Measurements from ENCODE around the gene RAD23A. TPM values are rescaled to one million over a fixed set of nuclear protein-coding genes. Genes with fewer than 3 reads are reported as not detected.

The RAD23A gene
- total RNA-seq, 2 experiments from 2014 or later = 90.0 to 92.7 TPM

GRCh38 chr19:12987781-12988180 lies 42.1 kb downstream of the RAD23A start:
- Mint-ChIP-seq H3K4me3 (no peak overlapping the region), H3K9me3 (no peaks in the 10 kb centered on the region), H3K27ac (no peak overlapping the region), H3K4me1 (ENCODE audit: low read depth) (no peaks in the 10 kb centered on the region), H3K36me3 (ENCODE audit: low read depth) (no peaks in the 10 kb centered on the region), H3K27me3 (peaks cover 5% of the 10 kb centered on the region)
- TF ChIP-seq CTCF (IDR thresholded peaks at IDR 0.05) = no peak
- ATAC-seq (ENCODE audit: poor library complexity) (no peak), DNase-seq (no peak)
- Histone ChIP-seq H3K27ac (ENCODE audit: low read depth in 1 of 2, low read length in 2 of 2) (no peak overlapping the region), H3K9me3 (ENCODE audit: control insufficient read depth in 1 of 2, insufficient read depth in 1 of 2, low read length in 2 of 2) (peaks cover 0 to 5% of the 10 kb centered on the region in 2 experiments), H3K36me3 (ENCODE audit: insufficient read depth, low read length) (no peaks in the 10 kb centered on the region), H3K4me3 (ENCODE audit: low read length) (no peak overlapping the region), H3K4me1 (ENCODE audit: insufficient read depth, low read length) (peaks cover 13% of the 10 kb centered on the region), H3K27me3 (ENCODE audit: control insufficient read depth in 1 of 2, insufficient read depth in 2 of 2, low read length in 2 of 2) (peaks cover 0 to 2% of the 10 kb centered on the region in 2 experiments)
- ChIA-PET POLR2A (no interaction called here), CTCF (no interaction called here)
- intact Hi-C loops (cut with DNase I, micrococcal nuclease) = loop anchor here (5.0 to 10.0 kb wide), 2 partner anchors 45 to 47 kb away; no protein-coding TSS in a partner anchor

- no peak for DNase-seq
- ChIA-PET POLR2A (no interaction called here), CTCF (no interaction called here)
- H3K9me3 Mint-ChIP-seq = no peaks in the 10 kb centered on the region
- no peak overlapping the region for H3K27ac Mint-ChIP-seq
- no peak for TF ChIP-seq CTCF (IDR thresholded peaks at IDR 0.05)
- H3K9me3 ChIP-seq (ENCODE audit: control insufficient read depth in 1 of 2, insufficient read depth in 1 of 2, low read length in 2 of 2) = no peaks in the 10 kb centered on the region
- no peak overlapping the region for H3K4me3 Mint-ChIP-seq
- peaks cover 10% of the 10 kb centered on the region for H3K27me3 Mint-ChIP-seq
- peaks cover 4% of the 10 kb centered on the region for H3K36me3 Mint-ChIP-seq (ENCODE audit: low read depth)
- no peak overlapping the region for H3K4me3 ChIP-seq (ENCODE audit: low read length)
- ATAC-seq (ENCODE audit: poor library complexity) = no peak
- H3K27me3 ChIP-seq (ENCODE audit: control insufficient read depth in 1 of 2, insufficient read depth in 2 of 2, low read length in 2 of 2) = peaks cover 0 to 2% of the 10 kb centered on the region in 2 experiments
- intact Hi-C loops (cut with DNase I, micrococcal nuclease) = no loop called here
- no peaks in the 10 kb centered on the region for H3K36me3 ChIP-seq (ENCODE audit: insufficient read depth, low read length)
- H3K4me1 ChIP-seq (ENCODE audit: insufficient read depth, low read length) = peaks cover 7% of the 10 kb centered on the region
- no peak overlapping the region for H3K27ac ChIP-seq (ENCODE audit: low read depth in 1 of 2, low read length in 2 of 2)
- peaks cover 6% of the 10 kb centered on the region for H3K4me1 Mint-ChIP-seq (ENCODE audit: low read depth)
Observed at GRCh38 chr19:12990431-12990830, 44.8 kb downstream of the RAD23A start.

DNA sequence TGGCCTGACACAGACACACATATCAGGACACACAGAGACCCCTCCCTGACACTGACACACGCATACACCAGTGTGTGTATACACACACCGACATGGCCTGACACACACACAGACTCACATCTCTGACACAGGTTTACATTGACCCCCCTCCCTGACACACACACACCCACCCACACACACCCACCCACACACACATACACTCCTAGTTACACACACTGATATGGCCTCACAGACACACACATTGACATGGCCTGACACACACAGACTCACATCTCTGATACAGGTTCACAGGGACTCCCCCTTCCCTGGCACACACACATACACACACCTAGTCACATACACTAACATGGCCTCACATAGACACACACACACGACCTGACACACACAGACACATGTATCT lies 45.2 kb downstream of the RAD23A start:
- peaks cover 7% of the 10 kb centered on the region for H3K4me1 ChIP-seq (ENCODE audit: insufficient read depth, low read length)
- H3K9me3 Mint-ChIP-seq = no peaks in the 10 kb centered on the region
- no peak for ATAC-seq (ENCODE audit: poor library complexity)
- peaks cover 4% of the 10 kb centered on the region for H3K36me3 Mint-ChIP-seq (ENCODE audit: low read depth)
- H3K4me3 Mint-ChIP-seq = no peak overlapping the region
- H3K9me3 ChIP-seq (ENCODE audit: control insufficient read depth in 1 of 2, insufficient read depth in 1 of 2, low read length in 2 of 2) = no peaks in the 10 kb centered on the region
- intact Hi-C loops (cut with DNase I, micrococcal nuclease) = no loop called here
- no peaks in the 10 kb centered on the region for H3K36me3 ChIP-seq (ENCODE audit: insufficient read depth, low read length)
- no peak for DNase-seq
- H3K27me3 ChIP-seq (ENCODE audit: control insufficient read depth in 1 of 2, insufficient read depth in 2 of 2, low read length in 2 of 2) = peaks cover 0 to 2% of the 10 kb centered on the region in 2 experiments
- no peak overlapping the region for H3K4me3 ChIP-seq (ENCODE audit: low read length)
- no peak overlapping the region for H3K27ac ChIP-seq (ENCODE audit: low read depth in 1 of 2, low read length in 2 of 2)
- peaks cover 10% of the 10 kb centered on the region for H3K27me3 Mint-ChIP-seq
- CTCF ChIA-PET = no interaction called here
- H3K4me1 Mint-ChIP-seq (ENCODE audit: low read depth) = peaks cover 7% of the 10 kb centered on the region
- POLR2A ChIA-PET = no interaction called here
- no peak for TF ChIP-seq CTCF (IDR thresholded peaks at IDR 0.05)
- no peak overlapping the region for H3K27ac Mint-ChIP-seq

Measured in CD4-positive, alpha-beta T cell (primary cell).